K562 (cell line): ENCODE data around the gene METAP2. TPM values are rescaled to one million over a fixed set of nuclear protein-coding genes. Genes with fewer than 3 reads are reported as not detected.
A peak's percentile ranks its signal among the peaks of the same experiment; 100 is the strongest.

Experiments used
- ATAC-seq: fragments of 200-7000 bp; cut with Tn5 transposase; 3 replicates; pipeline ENCODE4 v1.9.1; 2020; ENCODE audit warnings: moderate library complexity
- BruUV-seq: library from RNA; stranded (reverse); fragments of 400-500 nt; replicated peaks from 2 replicates; lab custom pipeline; 2021; lab: Mats Ljungman, UMichigan
- CTCF ChIA-PET: fragments of 300-600 bp; formaldehyde crosslinking; extraction: SDS; loops from one replicate; lab custom pipeline; 2021; ENCODE audit warnings: low intra/inter-chr PET ratio; lab: Yijun Ruan, JAX
- POLR2A ChIA-PET: fragments of 300-600, 350-650 bp; sonication (Branson Sonifier 250); formaldehyde crosslinking; extraction: SDS; loops from one replicate; lab custom pipeline; 2021; ENCODE audit warnings: antibody characterized with exemption, inconsistent platforms; lab: Yijun Ruan, JAX
- DNase-seq, 4 experiments: peaks; one replicate each; pipeline versions ENCODE4 v3.0.0 to v3.0.0-alpha.2; 2011 to 2018; ENCODE audit warnings: low spot score in 3 of 4, mixed read lengths in 3 of 4; ENCODE audit errors: extremely low read depth in 1 of 4
- FAIRE-seq: peaks from 2 replicates; lab custom pipeline; 2011; peaks lifted over from hg19 to GRCh38; lab: Jason Lieb, UNC
- H2AFZ ChIP-seq: 2 replicates; pipeline ENCODE4 v1.6.0; 2011; ENCODE audit warnings: low read depth, low read length, control low read depth, inconsistent platforms
- H3K27ac ChIP-seq: fragments of 200-600 bp; 3 replicates; pipeline ENCODE4 v1.8.0; 2011; ENCODE audit warnings: low read depth, mild to moderate bottlenecking, control low read depth, inconsistent platforms, low read length, moderate library complexity, mixed read lengths; ENCODE audit errors: extremely low read depth
- H3K27me3 ChIP-seq, 2 experiments: fragments of 300-600 bp in 1 of 2; 2 replicates in 1 of 2; 3 replicates in 1 of 2; pipeline versions ENCODE4 v1.6.0 to v1.8.0; 2011; ENCODE audit warnings: inconsistent platforms in 2 of 2, low read length in 2 of 2, mild to moderate bottlenecking in 1 of 2, mixed read lengths in 1 of 2, moderate library complexity in 1 of 2; ENCODE audit not compliant: control insufficient read depth in 2 of 2, insufficient read depth in 2 of 2
- H3K36me3 ChIP-seq: fragments of 300-600 bp; 3 replicates; pipeline ENCODE4 v1.8.0; 2011; ENCODE audit warnings: mild to moderate bottlenecking, low read length, inconsistent platforms; ENCODE audit not compliant: control insufficient read depth, insufficient read depth
- H3K4me1 ChIP-seq, 2 experiments: fragments of 200-600 bp in 1 of 2; replicated peaks in 1 of 2; 2 replicates in 1 of 2; 3 replicates in 1 of 2; pipeline versions ENCODE4 v1.5.1 to v1.8.0; 2011; ENCODE audit warnings: inconsistent platforms in 2 of 2, low read length in 2 of 2, mild to moderate bottlenecking in 1 of 2, mixed read lengths in 1 of 2, moderate library complexity in 1 of 2; ENCODE audit not compliant: control insufficient read depth in 2 of 2, insufficient read depth in 2 of 2
- H3K4me2 ChIP-seq: 2 replicates; pipeline ENCODE4 v1.6.1; 2011; ENCODE audit warnings: low read length, control low read depth, inconsistent platforms, mixed read lengths; ENCODE audit not compliant: insufficient read depth
- H3K4me3 ChIP-seq: fragments of 200-600 bp; sonication (generic), shearing (Covaris generic); 2 replicates; pipeline ENCODE4 v1.5.1; 2016; ENCODE audit warnings: control low read depth, inconsistent platforms
- H3K79me2 ChIP-seq: fragments of 200-600 bp; 3 replicates; pipeline ENCODE4 v1.8.0; 2011; ENCODE audit warnings: low read length, inconsistent platforms; ENCODE audit not compliant: control insufficient read depth, insufficient read depth
- H3K9ac ChIP-seq, 2 experiments: 2 replicates each; pipeline versions ENCODE4 v1.6.0 to v1.6.1; 2011; ENCODE audit warnings: low read depth in 2 of 2, low read length in 2 of 2, control low read depth in 1 of 2, inconsistent platforms in 1 of 2, mild to moderate bottlenecking in 1 of 2, mixed read lengths in 1 of 2; ENCODE audit not compliant: insufficient read depth in 1 of 2
- H3K9me1 ChIP-seq: one replicate; pipeline ENCODE4 v1.6.0; 2011; ENCODE audit warnings: inconsistent platforms, mild to moderate bottlenecking, low read length, moderate library complexity; ENCODE audit not compliant: control insufficient read depth, insufficient read depth
- H3K9me3 ChIP-seq: replicated peaks from 2 replicates; pipeline ENCODE4 v1.5.1; 2011; ENCODE audit warnings: low read depth, low read length, inconsistent platforms; ENCODE audit not compliant: control insufficient read depth, insufficient read depth
- H4K20me1 ChIP-seq: replicated peaks from 2 replicates; pipeline ENCODE4 v1.6.1; 2011; ENCODE audit warnings: low read length, inconsistent platforms, mixed read lengths; ENCODE audit not compliant: control insufficient read depth, insufficient read depth
- CBX8 ChIP-seq: fragments of 200-600 bp; sonication (generic); IDR thresholded peaks from 2 replicates; pipeline ENCODE4 v1.6.1; 2012; ENCODE audit warnings: borderline replicate concordance, mixed run types, low read depth, mild to moderate bottlenecking, moderate library complexity, mixed read lengths, low read length, control low read depth, inconsistent platforms; ENCODE audit not compliant: poor library complexity, severe bottlenecking; ENCODE audit errors: extremely low read depth
- ZNF586 ChIP-seq: fragments of 450-650 bp; formaldehyde crosslinking; conservative IDR thresholded peaks from 2 replicates; pipeline ENCODE4 v1.4.0; 2020; ENCODE audit warnings: mild to moderate bottlenecking, moderate library complexity
- WGBS: fragments of 100-300 bp; shearing (Covaris generic); methylation state at CpG from one replicate; pipeline ENCODE4 v1.1.6; 2016; ENCODE audit warnings: low coverage, mixed read lengths; ENCODE audit not compliant: insufficient coverage; ENCODE audit errors: missing lambda C conversion rate; 5-methylcytosine and 5-hydroxymethylcytosine counted together
- in situ Hi-C: fragments of 300-500 bp; cut with MboI; formaldehyde crosslinking; loops from 4 replicates; pipeline ENCODE4 v1.15.0; 2018; ENCODE audit warnings: inconsistent platforms, mixed read lengths
- intact Hi-C: fragments of 100-400 bp; cut with micrococcal nuclease; formaldehyde crosslinking; loops from 2 replicates; pipeline ENCODE4 v1.14.2; 2022
- polyA plus RNA-seq, 8 experiments: library from polyadenylated mRNA; depleted of rRNA in 4 of 8; stranded (reverse) in 5 of 8; unstranded in 3 of 8; fragments of >200 nt; fragmentation: Nextera tagmentation in 2 of 8; fragmentation: Illumina TruSeq in 1 of 8; extraction: Ambion mirVana in 2 of 8; extraction: Trizol in 1 of 8; gene quantifications; 2 replicates each; pipeline versions ENCODE4 v1.2.1 to v1.2.3, GENCODE V29; 2011 to 2014; ENCODE audit warnings: inconsistent platforms in 1 of 8, missing spikeins in 1 of 8
- total RNA-seq, 7 experiments: library from RNA; depleted of rRNA in 6 of 7; stranded (reverse); fragments of >200 nt in 6 of 7; fragmentation: Illumina TruSeq in 2 of 7; extraction: Trizol in 2 of 7; gene quantifications; 2 replicates each; pipeline versions ENCODE4 v1.2.1 to v1.2.3, GENCODE V29; 2011 to 2021; ENCODE audit warnings: low replicate concordance in 1 of 7
- TF ChIP-seq, protein P1 (sequence below): fragments of 450-650 bp; IDR thresholded peaks from 2 replicates; pipeline ENCODE4 v1.6.1; 2016
- TF ChIP-seq, protein P2 (sequence below), 2 experiments: fragments of 450-650 bp in 1 of 2; sonication (generic) in 1 of 2; formaldehyde crosslinking in 1 of 2; IDR thresholded peaks; 2 replicates each; pipeline versions ENCODE4 v1.7.1 to v1.9.0; 2016 to 2022; ENCODE audit warnings: inconsistent platforms in 1 of 2, mild to moderate bottlenecking in 1 of 2, missing genetic modification reagents in 1 of 2

METAP2 gene
- total and polyA plus RNA-seq, 9 of the 15 experiments (the other 6 are each of a cell fraction or from before 2014, with no cell fraction given) = 75.5 to 205 (median 164) TPM

DNA sequence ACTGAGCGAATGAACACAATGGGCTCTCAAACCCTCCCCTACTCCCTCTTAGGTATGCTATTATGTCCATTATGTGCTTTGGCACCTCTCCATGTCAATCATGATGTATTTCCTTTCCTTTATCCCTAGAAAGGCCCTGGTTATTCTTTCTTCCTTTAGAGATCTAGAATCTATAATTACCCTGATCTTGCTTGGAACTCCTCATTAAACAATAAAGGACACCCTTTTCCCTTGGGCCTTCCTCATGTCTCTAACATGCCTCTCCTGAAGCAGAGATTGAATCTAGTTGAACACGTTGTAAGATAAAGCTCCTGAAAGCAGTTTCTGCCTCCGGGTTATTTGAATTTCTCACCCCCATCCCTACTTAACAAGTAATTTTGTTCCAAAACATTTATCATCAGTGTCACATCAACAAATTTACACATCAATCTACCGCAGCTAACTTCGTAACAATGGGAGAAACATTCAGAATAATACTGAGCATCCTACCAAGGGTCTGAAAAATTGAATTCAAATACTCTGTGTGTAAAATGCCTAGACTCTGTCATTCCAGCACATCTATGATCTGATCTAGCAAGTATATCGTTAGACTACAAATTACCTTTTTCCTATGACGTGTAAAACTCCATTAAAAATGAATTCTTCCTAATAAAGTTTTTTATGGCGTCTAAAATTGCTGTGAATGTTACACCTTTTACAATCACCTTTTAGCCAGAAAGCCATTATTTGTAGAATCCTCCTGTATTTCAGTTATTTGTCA lies 72.0 kb downstream of the METAP2 start:
- Histone ChIP-seq H3K36me3 (no peaks in the 10 kb centered on the region), H3K4me3 (no peak overlapping the region), H3K79me2 (peaks cover 4% of the 10 kb centered on the region; the same call in 1 of the 3 replicates), H3K27me3 (0 out of 5 replicates have a peak, but pooled peaks cover 0 to 3% of the 10 kb centered on the region in 2 experiments), H3K9ac (no peak overlapping the region; a peak in 1 of 4 replicates), H2AFZ (0 out of 2 replicates have a peak overlapping the region, but pooled peaks have one; percentile 15), H3K9me1 (no peaks in the 10 kb centered on the region), H3K27ac (no peak overlapping the region), H3K9me3 (peaks cover 8% of the 10 kb centered on the region; the same call in 1 of the 2 replicates), H4K20me1 (no peaks in the 10 kb centered on the region), H3K4me2 (no peak overlapping the region), H3K4me1 (peaks cover 0 to 12% of the 10 kb centered on the region in 2 experiments; a peak in 3 of 5 replicates)
- ChIA-PET POLR2A (interaction anchor here (1.1 kb wide), 1 partner anchor 11 kb away, joined by 5 read pairs; no protein-coding TSS in a partner anchor), CTCF (no interaction called here)
- FAIRE-seq (peak; percentile 32), DNase-seq (no peak), ATAC-seq (no peak)
- BruUV-seq = no TSS peak
- in situ Hi-C loops = no loop called here
- WGBS = 25% methylated on average over 8 of the region's 8 CpGs
- intact Hi-C loops = no loop called here
- TF ChIP-seq, protein P1, sequence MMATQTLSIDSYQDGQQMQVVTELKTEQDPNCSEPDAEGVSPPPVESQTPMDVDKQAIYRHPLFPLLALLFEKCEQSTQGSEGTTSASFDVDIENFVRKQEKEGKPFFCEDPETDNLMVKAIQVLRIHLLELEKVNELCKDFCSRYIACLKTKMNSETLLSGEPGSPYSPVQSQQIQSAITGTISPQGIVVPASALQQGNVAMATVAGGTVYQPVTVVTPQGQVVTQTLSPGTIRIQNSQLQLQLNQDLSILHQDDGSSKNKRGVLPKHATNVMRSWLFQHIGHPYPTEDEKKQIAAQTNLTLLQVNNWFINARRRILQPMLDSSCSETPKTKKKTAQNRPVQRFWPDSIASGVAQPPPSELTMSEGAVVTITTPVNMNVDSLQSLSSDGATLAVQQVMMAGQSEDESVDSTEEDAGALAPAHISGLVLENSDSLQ = peak; percentile 73
- TF ChIP-seq, protein P2, sequence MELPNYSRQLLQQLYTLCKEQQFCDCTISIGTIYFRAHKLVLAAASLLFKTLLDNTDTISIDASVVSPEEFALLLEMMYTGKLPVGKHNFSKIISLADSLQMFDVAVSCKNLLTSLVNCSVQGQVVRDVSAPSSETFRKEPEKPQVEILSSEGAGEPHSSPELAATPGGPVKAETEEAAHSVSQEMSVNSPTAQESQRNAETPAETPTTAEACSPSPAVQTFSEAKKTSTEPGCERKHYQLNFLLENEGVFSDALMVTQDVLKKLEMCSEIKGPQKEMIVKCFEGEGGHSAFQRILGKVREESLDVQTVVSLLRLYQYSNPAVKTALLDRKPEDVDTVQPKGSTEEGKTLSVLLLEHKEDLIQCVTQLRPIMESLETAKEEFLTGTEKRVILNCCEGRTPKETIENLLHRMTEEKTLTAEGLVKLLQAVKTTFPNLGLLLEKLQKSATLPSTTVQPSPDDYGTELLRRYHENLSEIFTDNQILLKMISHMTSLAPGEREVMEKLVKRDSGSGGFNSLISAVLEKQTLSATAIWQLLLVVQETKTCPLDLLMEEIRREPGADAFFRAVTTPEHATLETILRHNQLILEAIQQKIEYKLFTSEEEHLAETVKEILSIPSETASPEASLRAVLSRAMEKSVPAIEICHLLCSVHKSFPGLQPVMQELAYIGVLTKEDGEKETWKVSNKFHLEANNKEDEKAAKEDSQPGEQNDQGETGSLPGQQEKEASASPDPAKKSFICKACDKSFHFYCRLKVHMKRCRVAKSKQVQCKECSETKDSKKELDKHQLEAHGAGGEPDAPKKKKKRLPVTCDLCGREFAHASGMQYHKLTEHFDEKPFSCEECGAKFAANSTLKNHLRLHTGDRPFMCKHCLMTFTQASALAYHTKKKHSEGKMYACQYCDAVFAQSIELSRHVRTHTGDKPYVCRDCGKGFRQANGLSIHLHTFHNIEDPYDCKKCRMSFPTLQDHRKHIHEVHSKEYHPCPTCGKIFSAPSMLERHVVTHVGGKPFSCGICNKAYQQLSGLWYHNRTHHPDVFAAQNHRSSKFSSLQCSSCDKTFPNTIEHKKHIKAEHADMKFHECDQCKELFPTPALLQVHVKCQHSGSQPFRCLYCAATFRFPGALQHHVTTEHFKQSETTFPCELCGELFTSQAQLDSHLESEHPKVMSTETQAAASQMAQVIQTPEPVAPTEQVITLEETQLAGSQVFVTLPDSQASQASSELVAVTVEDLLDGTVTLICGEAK (IDR thresholded peaks at IDR 0.05) = peak; percentile 67
- TF ChIP-seq, protein P2 (CRISPR knock-in tag; IDR thresholded peaks at IDR 0.05) = no peak
- TF ChIP-seq ZNF586 (CRISPR knock-in tag) (no peak), CBX8 (peak; percentile 63)
